H1 (cell line): ENCODE data around the gene ACAA1. TPM values are rescaled to one million over a fixed set of nuclear protein-coding genes. Genes with fewer than 3 reads are reported as not detected.

ENCODE experiments used
- ASH2L ChIP-seq: fragments of 200-600, 300-600 bp; sonication (generic); IDR thresholded peaks from one replicate; pipeline ENCODE4 v1.7.1; 2017; ENCODE audit warnings: low read length
- CBX8 ChIP-seq: fragments of 300-800, 300-1000 bp; sonication (generic); IDR thresholded peaks from 2 replicates; pipeline ENCODE4 v1.7.1; 2016; ENCODE audit warnings: low read depth, low read length, borderline replicate concordance
- CHD1 ChIP-seq: IDR thresholded peaks from 2 replicates; pipeline ENCODE4 v1.6.1; 2012; ENCODE audit warnings: low read depth, low read length, improper control_type of control experiment
- GTF2F1 ChIP-seq: IDR thresholded peaks from 2 replicates; pipeline ENCODE4 v1.6.1; 2012; ENCODE audit warnings: low read depth, low read length, improper control_type of control experiment, borderline replicate concordance
- POLR2A ChIP-seq, 2 experiments: IDR thresholded peaks; 1 replicate in 1 of 2; 2 replicates in 1 of 2; pipeline ENCODE4 v1.6.1; 2011; ENCODE audit warnings: low read depth in 2 of 2, low read length in 2 of 2, mild to moderate bottlenecking in 2 of 2; ENCODE audit errors: control extremely low read depth in 1 of 2
- RXRA ChIP-seq: IDR thresholded peaks from 2 replicates; pipeline ENCODE4 v1.6.1; 2011; ENCODE audit warnings: low read depth, mild to moderate bottlenecking, low read length, moderate library complexity; ENCODE audit not compliant: insufficient read depth
- SAP30 ChIP-seq: fragments of 300-600 bp; sonication (generic); IDR thresholded peaks from 2 replicates; pipeline ENCODE4 v1.7.1; 2012; ENCODE audit warnings: low read length, moderate library complexity, mild to moderate bottlenecking, inconsistent platforms; ENCODE audit not compliant: insufficient read depth, insufficient replicate concordance
- SIX5 ChIP-seq: IDR thresholded peaks from 2 replicates; pipeline ENCODE4 v1.6.1; 2011; ENCODE audit warnings: mild to moderate bottlenecking, low read depth, low read length
- SRF ChIP-seq: IDR thresholded peaks from 2 replicates; pipeline ENCODE4 v1.6.1; 2011; ENCODE audit warnings: mild to moderate bottlenecking, low read depth, low read length, moderate library complexity
- ZNF274 ChIP-seq: IDR thresholded peaks from 2 replicates; pipeline ENCODE4 v1.7.0; 2012; ENCODE audit warnings: low read length, borderline replicate concordance; ENCODE audit errors: extremely low read depth
- polyA plus RNA-seq, 7 experiments: library from polyadenylated mRNA; depleted of rRNA in 3 of 7; stranded (reverse) in 5 of 7; unstranded in 2 of 7; fragments of >200 nt in 5 of 7; fragments of 200-250 nt in 2 of 7; gene quantifications; 1 replicate in 5 of 7; 2 replicates in 1 of 7; 4 replicates in 1 of 7; pipeline versions ENCODE4 v1.2.1 to v1.2.3, GENCODE V29; 2011 to 2013; ENCODE audit warnings: missing spikeins in 2 of 7, mixed read lengths in 2 of 7
- total RNA-seq: library from RNA; stranded (reverse); fragmentation: NEBNext Ultra II Directional; extraction: Animal tissue kit (Norgen Biotek cat#: 25700); gene quantifications from 2 replicates; pipeline ENCODE4 v1.2.1, GENCODE V29; 2021
- TF ChIP-seq, protein P1 (sequence below): fragments of 300-600 bp; sonication (generic); IDR thresholded peaks from 2 replicates; pipeline ENCODE4 v1.7.1; 2012; ENCODE audit warnings: low read length, moderate library complexity, mild to moderate bottlenecking, inconsistent platforms; ENCODE audit not compliant: insufficient replicate concordance

ACAA1 gene
- total and polyA plus RNA-seq, 2 of the 8 experiments (the other 6 are each of a cell fraction or from before 2014, with no cell fraction given) = 23.1 to 34.8 TPM

- TF ChIP-seq, protein P1, sequence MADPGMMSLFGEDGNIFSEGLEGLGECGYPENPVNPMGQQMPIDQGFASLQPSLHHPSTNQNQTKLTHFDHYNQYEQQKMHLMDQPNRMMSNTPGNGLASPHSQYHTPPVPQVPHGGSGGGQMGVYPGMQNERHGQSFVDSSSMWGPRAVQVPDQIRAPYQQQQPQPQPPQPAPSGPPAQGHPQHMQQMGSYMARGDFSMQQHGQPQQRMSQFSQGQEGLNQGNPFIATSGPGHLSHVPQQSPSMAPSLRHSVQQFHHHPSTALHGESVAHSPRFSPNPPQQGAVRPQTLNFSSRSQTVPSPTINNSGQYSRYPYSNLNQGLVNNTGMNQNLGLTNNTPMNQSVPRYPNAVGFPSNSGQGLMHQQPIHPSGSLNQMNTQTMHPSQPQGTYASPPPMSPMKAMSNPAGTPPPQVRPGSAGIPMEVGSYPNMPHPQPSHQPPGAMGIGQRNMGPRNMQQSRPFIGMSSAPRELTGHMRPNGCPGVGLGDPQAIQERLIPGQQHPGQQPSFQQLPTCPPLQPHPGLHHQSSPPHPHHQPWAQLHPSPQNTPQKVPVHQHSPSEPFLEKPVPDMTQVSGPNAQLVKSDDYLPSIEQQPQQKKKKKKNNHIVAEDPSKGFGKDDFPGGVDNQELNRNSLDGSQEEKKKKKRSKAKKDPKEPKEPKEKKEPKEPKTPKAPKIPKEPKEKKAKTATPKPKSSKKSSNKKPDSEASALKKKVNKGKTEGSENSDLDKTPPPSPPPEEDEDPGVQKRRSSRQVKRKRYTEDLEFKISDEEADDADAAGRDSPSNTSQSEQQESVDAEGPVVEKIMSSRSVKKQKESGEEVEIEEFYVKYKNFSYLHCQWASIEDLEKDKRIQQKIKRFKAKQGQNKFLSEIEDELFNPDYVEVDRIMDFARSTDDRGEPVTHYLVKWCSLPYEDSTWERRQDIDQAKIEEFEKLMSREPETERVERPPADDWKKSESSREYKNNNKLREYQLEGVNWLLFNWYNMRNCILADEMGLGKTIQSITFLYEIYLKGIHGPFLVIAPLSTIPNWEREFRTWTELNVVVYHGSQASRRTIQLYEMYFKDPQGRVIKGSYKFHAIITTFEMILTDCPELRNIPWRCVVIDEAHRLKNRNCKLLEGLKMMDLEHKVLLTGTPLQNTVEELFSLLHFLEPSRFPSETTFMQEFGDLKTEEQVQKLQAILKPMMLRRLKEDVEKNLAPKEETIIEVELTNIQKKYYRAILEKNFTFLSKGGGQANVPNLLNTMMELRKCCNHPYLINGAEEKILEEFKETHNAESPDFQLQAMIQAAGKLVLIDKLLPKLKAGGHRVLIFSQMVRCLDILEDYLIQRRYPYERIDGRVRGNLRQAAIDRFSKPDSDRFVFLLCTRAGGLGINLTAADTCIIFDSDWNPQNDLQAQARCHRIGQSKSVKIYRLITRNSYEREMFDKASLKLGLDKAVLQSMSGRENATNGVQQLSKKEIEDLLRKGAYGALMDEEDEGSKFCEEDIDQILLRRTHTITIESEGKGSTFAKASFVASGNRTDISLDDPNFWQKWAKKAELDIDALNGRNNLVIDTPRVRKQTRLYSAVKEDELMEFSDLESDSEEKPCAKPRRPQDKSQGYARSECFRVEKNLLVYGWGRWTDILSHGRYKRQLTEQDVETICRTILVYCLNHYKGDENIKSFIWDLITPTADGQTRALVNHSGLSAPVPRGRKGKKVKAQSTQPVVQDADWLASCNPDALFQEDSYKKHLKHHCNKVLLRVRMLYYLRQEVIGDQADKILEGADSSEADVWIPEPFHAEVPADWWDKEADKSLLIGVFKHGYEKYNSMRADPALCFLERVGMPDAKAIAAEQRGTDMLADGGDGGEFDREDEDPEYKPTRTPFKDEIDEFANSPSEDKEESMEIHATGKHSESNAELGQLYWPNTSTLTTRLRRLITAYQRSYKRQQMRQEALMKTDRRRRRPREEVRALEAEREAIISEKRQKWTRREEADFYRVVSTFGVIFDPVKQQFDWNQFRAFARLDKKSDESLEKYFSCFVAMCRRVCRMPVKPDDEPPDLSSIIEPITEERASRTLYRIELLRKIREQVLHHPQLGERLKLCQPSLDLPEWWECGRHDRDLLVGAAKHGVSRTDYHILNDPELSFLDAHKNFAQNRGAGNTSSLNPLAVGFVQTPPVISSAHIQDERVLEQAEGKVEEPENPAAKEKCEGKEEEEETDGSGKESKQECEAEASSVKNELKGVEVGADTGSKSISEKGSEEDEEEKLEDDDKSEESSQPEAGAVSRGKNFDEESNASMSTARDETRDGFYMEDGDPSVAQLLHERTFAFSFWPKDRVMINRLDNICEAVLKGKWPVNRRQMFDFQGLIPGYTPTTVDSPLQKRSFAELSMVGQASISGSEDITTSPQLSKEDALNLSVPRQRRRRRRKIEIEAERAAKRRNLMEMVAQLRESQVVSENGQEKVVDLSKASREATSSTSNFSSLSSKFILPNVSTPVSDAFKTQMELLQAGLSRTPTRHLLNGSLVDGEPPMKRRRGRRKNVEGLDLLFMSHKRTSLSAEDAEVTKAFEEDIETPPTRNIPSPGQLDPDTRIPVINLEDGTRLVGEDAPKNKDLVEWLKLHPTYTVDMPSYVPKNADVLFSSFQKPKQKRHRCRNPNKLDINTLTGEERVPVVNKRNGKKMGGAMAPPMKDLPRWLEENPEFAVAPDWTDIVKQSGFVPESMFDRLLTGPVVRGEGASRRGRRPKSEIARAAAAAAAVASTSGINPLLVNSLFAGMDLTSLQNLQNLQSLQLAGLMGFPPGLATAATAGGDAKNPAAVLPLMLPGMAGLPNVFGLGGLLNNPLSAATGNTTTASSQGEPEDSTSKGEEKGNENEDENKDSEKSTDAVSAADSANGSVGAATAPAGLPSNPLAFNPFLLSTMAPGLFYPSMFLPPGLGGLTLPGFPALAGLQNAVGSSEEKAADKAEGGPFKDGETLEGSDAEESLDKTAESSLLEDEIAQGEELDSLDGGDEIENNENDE = no peak
- TF ChIP-seq RXRA = no peak
- no peak for TF ChIP-seq SIX5
- no peak for TF ChIP-seq SRF
- TF ChIP-seq POLR2A (IDR thresholded peaks at IDR 0.05; ENCODE audit: control extremely low read depth in 1 of 2, low read depth in 2 of 2, low read length in 2 of 2) = peak in 1 of 2 experiments; percentile 48; a peak in 2 of 3 replicates
- no peak for TF ChIP-seq CBX8
- peak; percentile 61 for TF ChIP-seq ASH2L
- no peak for TF ChIP-seq GTF2F1
- no peak for TF ChIP-seq ZNF274
- no peak for TF ChIP-seq CHD1
- no peak for TF ChIP-seq SAP30
These were observed 1.6 kb upstream of the ACAA1 start, which contains the start of gene MYD88 (continued) for GRCh38 chr3:38138349-38139190.
